HG03103 (cell line): ENCODE results near the gene PAK5.

Experiments
- ATAC-seq: cut with Tn5 transposase; IDR thresholded peaks from one replicate; pipeline ENCODE4 v1.9.1; 2021; ENCODE audit warnings: low read depth; ENCODE audit not compliant: unreplicated experiment

Gene PAK5

DNA sequence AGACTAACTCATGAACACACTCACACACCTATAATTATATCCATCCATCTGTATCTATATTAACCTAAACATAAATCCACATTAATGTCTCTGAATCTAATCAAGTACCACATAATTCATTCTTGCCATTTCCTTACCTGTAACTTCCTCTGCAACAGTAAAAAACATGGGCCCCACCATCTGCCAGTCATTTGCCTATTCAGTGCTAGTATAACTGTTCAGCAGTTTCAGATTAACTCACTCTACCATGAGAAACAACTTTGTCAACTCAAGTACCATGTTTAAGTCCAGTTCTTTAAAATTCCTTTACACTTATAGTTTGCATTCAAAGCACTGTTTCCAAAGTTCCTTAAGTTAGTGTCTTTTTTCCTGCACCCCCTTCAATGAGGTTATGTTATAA, 255.7 kb downstream of the PAK5 start:
- no peak for ATAC-seq

DNA sequence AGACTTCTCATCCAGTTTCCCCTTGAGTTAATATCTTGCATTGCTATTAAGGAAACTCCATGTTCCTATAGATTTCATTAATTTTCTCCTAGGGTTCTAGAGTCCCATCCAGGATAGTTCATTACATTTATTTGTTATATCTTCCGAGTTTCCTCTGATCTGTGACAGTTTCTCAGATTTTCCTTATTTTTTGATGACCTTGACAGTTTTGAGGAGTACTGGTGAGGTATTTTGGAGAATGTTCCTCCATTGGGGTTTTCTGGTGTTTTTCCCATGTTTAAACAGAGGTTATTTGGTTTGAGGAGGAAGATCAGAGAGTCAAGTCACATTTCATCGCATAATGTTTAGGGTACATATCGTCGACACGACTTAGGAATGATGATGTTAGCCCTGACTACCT, 256.7 kb downstream of the PAK5 start:
- ATAC-seq = no peak

DNA sequence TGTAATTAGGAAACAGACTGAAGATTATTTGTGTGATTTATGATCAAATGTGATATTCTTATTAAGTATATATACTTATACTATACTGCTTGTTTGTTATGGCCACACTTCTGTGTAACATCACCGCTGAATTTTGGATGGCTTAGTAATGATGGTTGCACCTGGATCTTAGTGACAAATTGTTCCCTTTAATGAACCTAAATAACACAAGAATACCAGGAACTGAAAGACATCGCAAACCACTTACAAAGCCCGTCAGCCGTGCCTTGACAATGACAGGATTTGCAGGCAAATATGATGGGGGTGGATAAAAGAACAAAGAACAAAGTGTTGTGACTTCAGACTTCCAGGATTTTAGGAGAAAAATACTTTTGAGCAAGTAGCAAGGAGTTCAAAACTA, 257.4 kb downstream of the PAK5 start:
- ATAC-seq = no peak

DNA sequence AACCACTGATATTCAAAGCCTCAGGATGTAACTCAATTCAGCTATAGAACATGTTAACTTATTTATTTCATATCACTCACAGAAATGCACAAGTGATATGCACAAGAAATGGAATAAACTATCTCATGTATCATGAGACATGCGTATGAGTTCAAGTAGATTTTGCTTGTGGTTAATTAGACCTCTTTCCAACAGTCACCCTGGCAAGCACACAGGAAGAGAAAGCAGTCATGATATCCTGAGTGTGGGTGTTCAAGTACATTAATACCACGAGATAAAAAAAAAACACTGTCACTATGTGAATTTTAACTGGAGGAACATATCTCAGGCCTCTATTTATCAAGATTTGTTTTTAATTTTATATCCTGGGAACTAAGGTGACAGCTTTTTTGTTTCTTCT, 260.3 kb downstream of the PAK5 start:
- ATAC-seq = no peak

DNA sequence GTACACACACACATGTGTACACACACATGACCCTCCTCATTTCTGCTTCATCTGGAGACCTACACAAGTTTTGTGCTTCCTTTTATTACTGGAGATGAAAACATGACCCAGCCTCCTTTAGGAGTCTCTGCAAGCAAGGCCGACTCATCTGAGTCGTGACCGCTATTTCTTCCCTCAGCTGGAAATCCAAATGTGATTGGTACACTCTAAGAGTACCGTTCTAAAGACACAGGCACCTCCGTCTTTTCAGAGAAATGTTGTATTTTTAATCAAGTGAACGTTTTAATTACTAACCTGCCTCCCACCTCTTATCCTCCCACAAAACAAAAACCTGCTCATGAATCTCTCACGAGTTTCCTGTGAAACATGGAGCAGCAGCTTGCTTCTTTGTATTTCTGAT, 261.5 kb downstream of the PAK5 start:
- ATAC-seq = no peak

DNA sequence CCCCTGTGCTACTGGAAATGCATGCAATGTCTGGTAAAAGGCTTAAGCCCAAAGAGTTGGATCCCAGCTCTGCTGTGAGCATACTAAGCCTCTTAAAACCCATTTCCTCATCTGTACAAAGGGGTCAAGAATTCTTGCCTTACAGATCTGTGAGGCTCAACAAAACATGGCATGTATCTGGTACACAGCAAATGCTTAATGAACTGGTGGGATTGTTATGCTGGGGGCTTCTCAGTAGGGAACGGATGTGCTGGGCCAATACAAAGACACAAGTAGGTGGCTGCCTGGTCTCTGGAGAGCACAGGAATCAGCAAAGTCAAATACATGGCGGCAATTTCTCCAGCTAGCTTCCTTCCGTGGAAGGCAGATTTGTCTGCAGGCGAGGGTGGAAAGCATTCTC, 262.2 kb downstream of the PAK5 start:
- ATAC-seq = no peak

DNA sequence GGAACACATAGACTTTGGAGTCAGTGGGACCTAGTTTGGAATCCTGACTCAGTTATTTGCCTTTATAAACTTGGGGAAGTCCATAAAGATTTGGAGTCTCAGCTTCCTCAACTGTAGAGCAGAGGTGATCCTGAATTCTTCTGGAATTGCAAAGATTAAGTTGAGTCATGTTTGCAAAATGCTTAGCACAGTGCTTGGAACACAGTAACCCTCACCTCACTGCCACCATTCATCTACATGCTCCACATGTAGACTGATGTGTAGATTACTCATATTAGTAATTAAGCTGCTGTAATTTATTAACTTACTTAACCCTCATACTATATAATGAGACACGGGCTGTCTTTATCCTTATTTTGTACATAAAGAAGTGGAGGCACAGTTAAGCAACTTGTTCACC, 263.0 kb downstream of the PAK5 start:
- no peak for ATAC-seq

DNA sequence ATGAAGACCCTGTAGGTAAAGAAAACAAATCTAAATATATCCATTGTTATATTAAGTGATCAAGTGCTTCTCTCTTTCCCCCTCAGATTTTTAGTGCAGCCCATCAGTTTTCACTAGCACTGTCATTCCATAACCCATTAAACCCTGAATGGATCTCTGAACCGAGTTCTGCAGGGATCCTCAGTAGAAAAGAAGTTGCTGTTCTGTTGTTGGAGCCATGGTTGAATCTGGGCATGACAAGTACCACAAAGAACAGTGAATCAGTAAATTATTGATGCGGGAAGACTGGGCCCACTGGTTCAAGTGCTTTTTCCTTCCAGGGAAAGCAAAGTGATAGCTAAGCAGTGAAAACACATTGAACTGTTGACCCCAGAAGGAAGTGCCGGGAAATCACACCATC, 264.1 kb downstream of the PAK5 start:
- ATAC-seq = no peak

DNA sequence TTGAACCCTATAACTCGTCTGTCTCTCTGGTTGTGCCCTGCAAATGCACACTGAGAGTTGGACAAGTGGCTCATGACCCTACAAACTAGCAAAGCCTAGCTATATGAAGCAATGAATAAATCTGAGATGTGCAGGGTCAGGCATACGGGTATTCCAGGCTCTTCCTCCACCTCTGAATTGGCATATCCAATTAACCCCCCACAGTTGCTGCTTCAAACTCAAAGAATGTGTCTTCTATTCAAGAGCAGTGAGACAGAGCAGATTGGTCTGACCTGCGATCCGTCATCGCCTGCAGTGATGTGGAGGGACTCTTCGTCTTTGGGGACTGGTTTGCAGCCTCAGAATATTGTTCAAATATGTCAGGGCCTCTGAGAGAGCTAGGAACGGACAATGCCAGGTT, 264.7 kb downstream of the PAK5 start:
- ATAC-seq = no peak

DNA sequence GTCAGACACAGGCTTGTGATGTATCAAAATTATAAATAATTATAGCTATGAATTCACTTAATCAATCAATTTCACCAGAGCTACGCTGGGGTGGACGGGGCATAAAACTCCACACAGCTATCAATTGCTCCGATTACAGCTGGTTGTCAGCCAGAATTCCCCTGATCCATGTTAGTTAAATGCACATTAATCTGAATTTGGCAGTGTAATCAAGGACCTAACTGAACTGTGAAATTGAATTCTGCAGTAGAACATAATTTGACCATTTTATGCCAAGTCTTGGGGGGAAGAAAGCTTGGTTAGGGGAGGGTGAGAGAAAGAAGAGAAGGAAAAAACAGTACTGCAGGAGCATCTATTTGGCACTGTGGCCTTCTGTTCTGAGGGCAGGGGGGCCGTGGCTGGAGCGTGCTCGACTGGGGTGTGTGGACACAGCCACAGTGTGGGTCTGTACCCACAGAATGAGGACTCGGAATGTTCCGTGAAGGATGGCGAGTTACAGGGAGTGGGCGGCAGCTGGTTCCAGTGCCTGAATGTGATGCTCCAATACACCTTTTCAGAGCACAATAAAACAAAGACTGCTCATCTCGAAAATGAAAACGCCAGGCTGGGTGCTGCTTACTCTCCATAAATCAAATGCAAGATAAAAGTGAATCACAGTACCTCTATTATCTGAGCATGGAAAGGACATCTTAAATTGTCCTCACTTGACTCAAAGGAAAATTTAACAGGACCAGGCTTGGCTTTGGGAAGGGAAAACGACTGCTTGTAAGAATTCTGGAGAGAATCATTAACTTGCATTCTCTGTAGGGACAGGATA, 265.3 kb downstream of the PAK5 start:
- ATAC-seq = no peak

DNA sequence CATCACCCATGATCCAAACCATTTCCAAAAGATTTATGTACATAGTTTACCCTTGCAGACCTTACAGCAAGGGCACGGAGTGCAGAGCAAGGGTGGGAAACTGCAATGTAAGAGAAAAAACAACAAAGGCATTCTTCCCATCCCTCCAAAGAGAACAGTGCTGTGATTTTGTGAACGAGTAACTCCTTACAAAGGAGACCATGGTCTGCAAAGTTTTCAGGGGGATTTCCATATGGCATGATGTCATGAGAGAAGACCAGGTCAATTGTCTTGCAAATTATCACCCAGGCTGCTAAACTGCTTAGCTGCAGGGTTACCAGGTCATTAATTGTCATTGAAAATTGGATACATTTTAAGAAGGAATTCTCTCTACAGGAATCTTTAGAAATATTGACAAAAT, 266.2 kb downstream of the PAK5 start:
- no peak for ATAC-seq

DNA sequence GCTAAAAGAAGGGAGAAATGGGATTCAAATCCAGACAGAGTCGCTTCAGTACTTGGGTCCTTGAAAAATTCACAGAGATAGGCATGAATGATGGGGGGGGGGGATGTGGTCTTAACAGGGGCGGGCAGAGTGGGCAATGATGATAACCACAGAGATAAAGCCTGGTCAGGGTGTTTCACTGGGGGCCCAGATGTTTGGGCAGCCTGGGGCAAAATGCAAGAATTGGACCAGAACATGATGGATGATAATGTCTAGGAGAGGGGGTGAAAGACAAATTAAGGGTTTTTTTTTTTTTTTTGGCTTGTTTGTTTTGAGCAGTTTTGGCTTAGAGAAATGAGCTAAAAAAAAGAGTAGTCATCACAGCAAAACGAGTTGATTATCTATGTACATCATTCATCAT, 267.1 kb downstream of the PAK5 start:
- no peak for ATAC-seq

DNA sequence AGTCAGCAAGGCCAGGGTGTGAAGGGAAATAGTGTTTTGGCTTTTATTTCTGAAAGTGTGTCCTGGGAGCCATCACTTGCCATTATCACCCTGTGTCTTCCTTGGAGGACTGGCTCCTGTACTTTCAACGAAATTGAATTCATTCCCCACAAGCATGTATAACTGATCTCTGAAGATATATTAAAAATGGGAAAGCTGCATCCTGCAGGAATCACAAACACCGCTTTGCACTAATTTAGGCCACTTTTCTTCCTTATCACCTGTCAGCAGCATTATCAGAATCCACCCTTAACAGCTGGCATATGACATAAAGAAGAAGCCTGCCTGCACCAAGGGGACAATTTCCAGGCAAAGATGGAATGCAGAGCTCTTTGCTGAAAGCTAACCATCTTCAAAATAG, 268.3 kb downstream of the PAK5 start:
- no peak for ATAC-seq

DNA sequence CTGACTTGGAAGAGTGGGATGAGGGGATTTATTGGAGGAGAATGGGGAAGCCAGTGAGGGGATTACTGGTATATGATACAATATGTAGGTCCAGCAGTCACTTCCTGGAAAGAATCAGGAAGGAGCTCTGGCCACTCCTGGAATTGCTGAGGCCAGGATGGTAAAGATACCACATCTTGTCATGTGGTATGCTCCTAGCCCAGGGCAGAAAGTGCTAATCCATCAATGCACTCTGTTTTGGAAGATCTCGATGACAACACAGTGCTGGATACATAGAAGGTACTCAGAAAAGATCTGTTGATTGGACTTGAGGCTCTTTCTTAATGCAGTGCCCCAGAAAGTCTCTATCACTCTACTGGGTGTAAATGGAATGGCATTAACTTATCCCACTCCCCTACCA, 271.9 kb downstream of the PAK5 start:
- ATAC-seq = no peak

DNA sequence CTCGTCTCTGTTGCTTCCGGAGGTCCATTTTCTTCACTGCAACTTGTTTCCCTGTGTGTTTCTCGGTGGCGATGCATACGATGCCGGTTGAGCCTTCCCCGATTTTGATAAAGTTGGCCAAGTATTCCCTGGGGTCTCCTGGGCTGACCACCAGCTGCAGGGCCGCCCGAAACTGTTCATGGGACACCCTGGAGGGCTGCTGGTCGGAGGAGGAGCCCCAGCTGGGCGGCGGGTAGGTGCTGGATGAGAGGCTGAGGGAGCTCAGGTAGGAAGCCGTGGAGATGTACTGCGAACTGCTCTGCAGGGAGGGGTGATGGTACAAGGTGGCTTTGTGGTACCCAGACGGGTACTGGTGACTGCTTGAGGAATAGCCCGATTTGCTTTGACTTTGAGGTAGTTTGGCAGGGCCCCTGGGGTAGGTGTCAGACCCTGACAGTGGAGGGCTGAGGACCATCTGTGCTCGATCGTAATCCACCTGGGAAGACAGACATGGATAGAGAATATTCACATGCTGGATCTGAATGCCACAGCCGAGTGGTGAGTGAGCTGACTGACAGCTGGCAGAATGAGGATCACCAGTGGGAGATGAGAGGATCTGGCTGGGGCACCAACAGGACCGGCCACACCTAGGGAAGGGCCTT, 272.8 kb downstream of the PAK5 start:
- ATAC-seq = no peak

DNA sequence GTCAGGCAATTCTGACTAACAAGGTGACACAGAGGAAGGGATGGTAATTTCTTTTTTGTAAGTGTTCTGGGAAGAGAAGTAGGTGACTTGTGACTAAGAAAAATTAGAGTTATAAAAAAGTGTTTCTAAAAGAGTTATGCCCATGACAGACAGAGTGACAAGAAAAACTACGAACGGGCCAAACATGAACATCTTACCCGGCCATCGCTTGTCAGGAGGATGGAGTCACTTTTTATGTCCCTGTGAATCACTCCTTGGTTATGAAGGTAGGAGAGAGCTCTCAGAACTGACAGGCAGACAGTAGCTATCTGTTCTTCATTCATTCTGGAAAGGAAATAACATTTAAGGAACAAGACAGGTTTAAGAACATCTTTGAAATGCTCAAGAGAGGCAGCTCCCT, 281.5 kb downstream of the PAK5 start:
- ATAC-seq = no peak

DNA sequence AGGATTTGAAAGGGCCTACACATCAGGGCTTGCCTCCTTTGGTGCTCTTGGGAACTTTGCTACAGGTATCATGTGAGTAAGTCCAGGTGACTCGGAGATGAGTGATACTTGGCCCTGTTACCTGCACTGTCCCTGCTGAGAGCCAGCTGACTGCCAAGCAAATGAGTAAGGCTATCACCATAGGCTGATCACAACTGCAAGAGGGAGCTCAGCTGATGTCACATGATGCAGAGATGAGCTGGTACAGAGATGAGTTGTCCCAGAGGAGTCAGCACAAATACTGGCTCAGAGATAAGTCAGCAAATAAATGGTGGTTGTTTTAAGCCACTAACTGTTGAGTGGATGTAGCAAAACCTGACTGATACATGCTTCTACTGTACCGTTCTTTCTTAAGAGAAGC, 283.1 kb downstream of the PAK5 start:
- no peak for ATAC-seq

DNA sequence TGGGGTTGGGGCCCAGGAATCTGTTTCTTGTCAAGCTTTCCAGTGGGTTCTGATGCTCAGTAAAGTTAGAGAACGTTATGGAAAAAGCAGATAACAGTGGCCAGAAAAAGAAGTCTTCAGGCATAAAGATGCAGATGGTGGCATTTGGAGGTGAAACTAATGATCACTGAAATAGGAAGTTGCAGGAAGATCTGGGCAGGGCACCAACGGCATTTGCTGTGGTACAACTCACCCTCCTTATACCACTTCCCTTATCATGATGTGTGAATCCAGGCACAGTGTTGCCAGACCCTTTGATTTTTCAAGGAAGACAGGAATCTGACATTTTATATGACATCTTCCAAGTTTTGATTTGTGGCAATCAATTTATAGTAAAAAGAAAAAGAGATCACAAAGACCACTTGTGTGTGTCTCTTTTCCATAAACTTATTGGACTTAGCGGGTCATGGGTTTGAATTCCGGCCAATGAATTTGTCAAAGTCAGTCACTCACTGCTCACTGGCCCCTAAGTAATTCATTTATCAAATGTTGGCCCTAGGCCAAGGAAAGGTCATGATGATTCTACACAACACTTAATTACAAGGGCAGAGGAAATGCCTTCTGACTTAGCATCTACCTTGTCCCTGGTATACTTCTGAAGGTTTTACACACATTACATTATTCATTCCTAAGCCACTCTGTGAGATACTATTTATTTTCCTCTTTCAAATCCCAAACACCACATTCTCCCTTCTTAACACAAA, 286.9 kb downstream of the PAK5 start:
- no peak for ATAC-seq

DNA sequence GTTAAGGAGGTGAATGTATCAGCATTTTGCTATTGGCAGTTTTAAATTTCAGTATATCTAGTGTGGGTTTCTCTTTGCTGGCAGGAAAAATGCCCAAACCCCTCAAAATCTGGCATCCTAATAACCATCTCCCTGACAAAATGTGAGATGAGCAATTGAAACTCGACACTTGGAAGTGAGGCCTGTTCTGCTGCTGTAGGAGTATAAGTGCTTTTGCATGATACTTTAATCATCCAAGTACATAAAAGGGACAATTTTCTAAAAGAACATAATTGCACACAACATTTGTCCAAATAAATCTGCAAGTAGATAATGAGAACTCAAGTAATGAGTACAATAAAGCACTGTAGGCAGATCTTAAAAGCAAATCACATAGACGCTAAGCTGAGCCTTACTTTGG, 288.0 kb downstream of the PAK5 start:
- ATAC-seq = no peak

DNA sequence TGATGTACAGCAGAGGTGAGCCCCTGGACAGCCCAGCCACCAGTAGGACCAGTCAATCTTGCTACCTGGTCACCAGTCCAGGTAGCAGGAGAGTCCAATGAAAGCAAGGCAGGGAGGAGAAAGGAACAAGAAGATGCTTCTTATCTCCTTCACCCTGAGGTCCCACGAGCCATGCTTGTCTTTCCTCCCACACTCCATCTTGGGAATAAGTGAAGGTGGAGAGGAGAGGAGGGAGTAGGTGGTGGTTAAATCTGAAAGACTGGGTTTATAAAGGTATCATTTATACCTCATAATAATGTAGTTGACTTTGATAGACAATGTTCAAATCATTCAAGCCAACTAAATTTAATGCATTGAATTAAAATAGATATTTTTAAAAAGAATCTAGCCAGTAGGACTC, 288.6 kb downstream of the PAK5 start:
- no peak for ATAC-seq

DNA sequence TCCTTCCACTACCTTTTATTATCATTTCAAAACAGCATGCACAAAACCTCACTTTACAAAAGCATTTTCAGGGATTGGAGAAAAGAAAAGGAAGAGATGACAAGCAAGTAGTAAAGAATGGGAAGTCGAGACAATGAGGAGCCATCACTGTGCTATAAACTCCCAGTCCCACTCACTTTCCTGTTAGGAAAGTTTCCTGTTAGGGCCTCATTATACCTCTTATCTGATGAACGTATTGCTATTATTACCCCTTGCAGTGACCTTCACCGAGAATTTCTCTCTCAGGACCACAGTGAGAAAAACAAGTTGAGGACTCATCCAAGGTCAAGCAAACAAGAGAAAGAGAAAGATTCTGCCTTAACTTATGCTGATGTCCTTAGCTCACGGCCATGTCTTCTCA, 295.7 kb downstream of the PAK5 start:
- no peak for ATAC-seq

DNA sequence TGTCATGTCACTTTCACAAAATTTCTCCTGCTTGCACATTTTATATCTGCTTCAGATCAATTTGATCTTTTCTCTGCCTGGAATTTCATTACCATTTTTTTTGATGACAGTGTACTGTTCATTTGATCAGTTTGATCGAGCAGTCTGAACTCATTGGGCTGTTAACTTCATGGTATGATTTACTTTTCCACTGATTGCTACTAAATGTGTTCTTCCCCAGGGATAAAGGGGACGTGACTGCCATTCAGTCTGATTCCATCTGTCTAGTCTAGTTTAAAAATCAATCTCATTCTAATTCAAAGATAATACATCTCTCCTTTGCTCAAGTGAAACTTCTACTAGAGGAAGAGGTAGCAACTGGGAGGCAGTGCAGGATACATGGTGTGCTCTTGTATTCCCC, 303.4 kb downstream of the PAK5 start:
- ATAC-seq = no peak
